Stimulated activated naive CD8-positive, alpha-beta T cell treated with anti-CD3 and anti-CD28 coated beads, Interleukin-15, amount 100 ng/mL, for 72 hours (primary cell): ENCODE data around the gene TLR9.

Source experiments
- ATAC-seq: fragments of 150-1000 bp; cut with Tn5 transposase; 2 replicates; pipeline ENCODE4 v1.10.0; 2021; ENCODE audit warnings: mild to moderate bottlenecking, moderate library complexity
- DNase-seq, 2 donors: peaks; one replicate each; pipeline ENCODE4 v3.0.0; 2021 to 2022
- H3K27ac Mint-ChIP-seq, 2 donors: one replicate each; pipeline ENCODE4 v1.8.0; 2022; ENCODE audit warnings: mild to moderate bottlenecking in 2 of 2, mixed read lengths in 2 of 2, moderate library complexity in 2 of 2
- H3K27me3 Mint-ChIP-seq: one replicate; pipeline ENCODE4 v1.8.0; 2022; ENCODE audit warnings: mixed read lengths
- H3K4me1 Mint-ChIP-seq: one replicate; pipeline ENCODE4 v1.8.0; 2022; ENCODE audit warnings: mild to moderate bottlenecking, mixed read lengths
- H3K4me3 Mint-ChIP-seq, 2 donors: one replicate each; pipeline ENCODE4 v1.8.0; 2022; ENCODE audit warnings: mild to moderate bottlenecking in 2 of 2, mixed read lengths in 2 of 2, moderate library complexity in 1 of 2
- H3K9me3 Mint-ChIP-seq, 2 donors: one replicate each; pipeline ENCODE4 v1.8.0; 2022; ENCODE audit warnings: mixed read lengths in 2 of 2

TLR9 gene

DNA sequence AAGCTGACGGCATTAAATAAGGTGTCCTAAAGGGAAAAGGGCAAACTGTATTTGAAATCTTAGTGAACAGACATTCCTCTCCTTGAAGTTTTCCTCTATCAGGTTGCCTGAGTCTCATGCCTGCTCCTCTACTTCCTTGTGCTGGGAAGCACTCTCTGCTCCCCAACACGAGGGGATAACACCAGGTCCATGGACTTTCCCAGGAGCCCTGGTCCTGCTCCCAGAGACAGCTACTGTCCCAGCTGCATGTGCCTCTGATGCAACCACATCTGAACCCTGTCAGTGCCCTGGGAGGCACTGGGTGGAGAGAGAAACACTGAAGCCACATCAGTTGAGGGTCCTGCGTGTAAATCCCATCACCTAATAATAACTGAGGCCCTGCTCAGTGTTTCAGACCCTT is 7.4 kb downstream of the TLR9 start:
- Mint-ChIP-seq H3K4me1 (peaks cover 67% of the 10 kb centered on the region), H3K27ac (peak overlapping the region; percentile 79 to 89), H3K4me3 (peak overlapping the region; percentile 73 to 77), H3K9me3 (no peaks in the 10 kb centered on the region), H3K27me3 (no peaks in the 10 kb centered on the region)
- DNase-seq, result no peak
- ATAC-seq, result no peak

DNA sequence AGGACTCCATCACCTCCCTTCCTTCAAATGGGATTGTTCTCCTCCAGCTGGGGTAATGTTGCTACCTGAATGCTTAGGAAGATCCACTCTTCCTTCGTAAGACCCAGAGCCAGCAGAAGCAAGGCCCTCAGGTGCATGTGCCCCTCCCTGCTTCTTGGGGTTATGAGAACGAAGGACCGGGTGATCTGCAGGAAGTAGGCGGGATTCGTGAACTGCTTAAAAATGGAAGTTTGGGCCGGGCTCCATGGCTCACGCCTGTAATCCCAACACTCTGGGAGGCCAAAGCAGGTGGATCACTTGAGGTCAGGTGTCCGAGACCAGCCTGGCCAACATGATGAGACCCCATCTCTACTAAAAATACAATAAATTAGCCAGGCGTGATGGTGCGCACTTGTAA is 8.0 kb downstream of the TLR9 start:
- Mint-ChIP-seq H3K4me3 (peak overlapping the region; percentile 73 to 77), H3K27ac (peak overlapping the region; percentile 79 to 89), H3K4me1 (peaks cover 60% of the 10 kb centered on the region), H3K9me3 (no peaks in the 10 kb centered on the region), H3K27me3 (no peaks in the 10 kb centered on the region)
- no peak for DNase-seq
- no peak for ATAC-seq

DNA sequence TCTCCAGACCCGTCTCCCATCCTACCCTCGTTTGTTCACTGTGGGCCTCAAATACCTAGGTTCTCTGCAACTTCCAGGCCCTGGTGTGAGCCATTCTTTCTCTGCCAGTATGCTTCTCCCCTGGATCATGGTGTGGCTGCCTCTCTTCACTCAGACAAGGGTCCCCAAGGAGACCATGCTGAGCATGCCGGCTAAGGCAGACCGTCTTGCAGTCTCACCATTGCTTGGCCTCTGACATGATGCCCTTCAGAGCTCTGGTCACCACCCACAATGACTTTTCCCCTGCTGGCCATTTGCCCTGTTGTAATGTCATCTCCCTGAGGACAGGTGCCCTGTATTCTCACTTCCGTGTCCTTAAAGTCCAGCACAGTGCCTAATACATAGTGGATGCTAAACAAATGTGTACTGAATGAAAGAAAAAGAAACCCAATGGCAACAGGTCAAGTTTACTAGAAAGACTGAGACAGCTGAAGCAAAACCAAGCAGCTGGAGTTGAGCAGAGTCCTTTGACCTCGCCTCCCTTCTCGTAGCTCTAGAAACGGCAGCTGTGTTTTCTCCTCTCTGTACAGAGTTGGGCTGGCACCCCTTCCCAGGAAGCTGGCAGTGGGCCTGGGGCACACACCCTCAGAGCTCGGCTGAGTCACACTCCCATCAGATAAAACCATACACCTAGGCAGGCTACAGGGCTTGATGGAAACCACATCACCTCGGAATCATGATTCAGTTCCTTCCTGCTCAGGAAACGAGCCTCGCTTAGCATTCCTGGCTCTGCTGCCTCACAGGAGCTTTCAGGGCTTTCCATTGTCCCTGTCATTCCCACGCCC is 8.6 kb downstream of the TLR9 start:
- DNase-seq (no peak), ATAC-seq (peak; percentile 44)
- Mint-ChIP-seq H3K4me1 (peaks cover 54% of the 10 kb centered on the region), H3K27me3 (no peaks in the 10 kb centered on the region), H3K9me3 (no peaks in the 10 kb centered on the region), H3K27ac (peak overlapping the region; percentile 75 to 89), H3K4me3 (peak overlapping the region; percentile 73 to 77)

DNA sequence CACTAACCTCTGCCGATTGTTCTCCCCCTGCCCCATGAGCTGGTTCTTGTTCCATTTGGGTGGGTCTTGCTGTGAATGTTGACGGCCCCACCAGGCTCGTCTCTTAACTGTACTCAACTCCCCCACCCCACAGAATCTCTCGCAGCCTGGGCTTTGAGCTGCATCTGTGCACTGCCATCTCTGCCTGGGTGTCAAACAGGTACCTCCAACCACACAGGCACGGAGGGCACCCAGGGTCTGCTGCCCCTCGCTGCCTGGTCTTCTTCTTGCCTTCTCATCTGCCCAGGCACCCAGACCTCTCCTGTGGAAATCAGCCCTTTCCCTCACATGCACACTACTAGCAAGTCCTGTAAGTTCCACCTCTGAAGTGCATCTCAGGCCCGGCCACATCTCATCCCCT is 10.1 kb downstream of the TLR9 start:
- no peak overlapping the region for H3K4me3 Mint-ChIP-seq
- DNase-seq (no peak), ATAC-seq (no peak)
- H3K9me3 Mint-ChIP-seq, result no peaks in the 10 kb centered on the region
- H3K27me3 Mint-ChIP-seq, result no peaks in the 10 kb centered on the region
- H3K4me1 Mint-ChIP-seq, result peaks cover 40% of the 10 kb centered on the region
- no peak overlapping the region for H3K27ac Mint-ChIP-seq

DNA sequence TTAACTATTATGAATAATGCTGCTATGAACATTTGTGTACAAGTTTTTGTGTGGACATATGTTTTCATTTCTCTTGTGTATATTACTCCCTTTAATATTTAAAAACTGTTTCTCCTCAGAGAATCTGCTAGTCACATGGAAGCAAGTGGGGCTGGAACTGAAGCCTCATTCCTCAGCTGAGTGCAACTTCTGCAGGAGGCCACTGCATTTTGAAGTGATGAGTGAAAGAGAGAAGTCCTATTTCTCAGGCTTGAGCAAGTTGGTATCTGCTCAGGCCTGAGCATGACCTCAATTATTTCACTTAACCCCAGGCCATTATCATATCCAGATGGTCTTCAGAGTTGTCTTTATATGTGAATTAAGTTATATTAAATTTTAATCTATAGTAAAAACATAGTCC is 11.5 kb downstream of the TLR9 start:
- Mint-ChIP-seq H3K27ac (no peak overlapping the region), H3K4me3 (no peak overlapping the region), H3K4me1 (peaks cover 26% of the 10 kb centered on the region), H3K27me3 (no peaks in the 10 kb centered on the region), H3K9me3 (no peaks in the 10 kb centered on the region)
- ATAC-seq (no peak), DNase-seq (no peak)

DNA sequence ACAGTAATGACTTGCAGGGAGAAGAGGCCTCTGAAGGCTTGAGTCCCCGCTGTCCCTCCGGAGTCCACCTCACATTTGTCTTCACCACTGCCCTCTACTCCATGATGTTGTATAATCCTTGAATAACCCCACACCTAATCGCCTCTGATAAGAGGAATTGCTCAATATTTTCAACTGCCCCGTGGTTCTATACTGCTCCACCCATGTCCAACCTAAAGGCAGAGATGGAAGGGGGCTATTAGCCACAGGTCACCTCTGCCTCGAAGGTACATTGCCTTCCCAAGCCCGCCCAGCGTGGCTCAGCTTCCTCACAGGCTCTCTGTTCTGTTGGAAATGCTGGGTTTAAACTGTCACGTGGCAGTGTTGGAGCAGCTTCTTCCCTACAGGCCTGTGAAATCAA is 12.4 kb downstream of the TLR9 start:
- ATAC-seq (no peak), DNase-seq (no peak)
- Mint-ChIP-seq H3K9me3 (no peaks in the 10 kb centered on the region), H3K4me1 (peaks cover 17% of the 10 kb centered on the region), H3K27me3 (no peaks in the 10 kb centered on the region), H3K27ac (no peak overlapping the region), H3K4me3 (no peak overlapping the region)

DNA sequence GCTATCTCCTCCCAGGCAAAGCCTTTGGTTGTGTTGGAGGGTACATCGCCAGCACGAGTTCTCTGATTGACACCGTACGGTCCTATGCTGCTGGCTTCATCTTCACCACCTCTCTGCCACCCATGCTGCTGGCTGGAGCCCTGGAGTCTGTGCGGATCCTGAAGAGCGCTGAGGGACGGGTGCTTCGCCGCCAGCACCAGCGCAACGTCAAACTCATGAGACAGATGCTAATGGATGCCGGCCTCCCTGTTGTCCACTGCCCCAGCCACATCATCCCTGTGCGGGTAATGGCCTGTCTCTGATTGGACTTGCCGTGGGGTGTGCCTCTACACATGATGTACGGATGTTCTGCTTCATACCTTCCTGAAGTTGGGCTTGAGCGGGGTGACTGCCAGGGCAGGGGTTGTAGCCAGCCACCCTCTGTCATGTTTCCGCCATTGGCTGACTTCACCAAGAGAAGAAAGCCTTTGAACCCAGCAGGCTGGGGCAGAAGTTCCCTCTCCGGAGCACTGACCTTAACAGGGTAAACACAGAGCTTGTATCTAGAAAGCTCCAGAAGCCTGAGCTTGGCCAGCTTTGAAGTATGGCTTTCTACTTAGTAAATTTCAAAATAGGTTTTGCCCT is 14.1 kb downstream of the TLR9 start:
- no peaks in the 10 kb centered on the region for H3K27me3 Mint-ChIP-seq
- H3K4me3 Mint-ChIP-seq, result no peak overlapping the region
- no peaks in the 10 kb centered on the region for H3K9me3 Mint-ChIP-seq
- no peak overlapping the region for H3K27ac Mint-ChIP-seq
- ATAC-seq, result no peak
- peaks cover under 1% of the 10 kb centered on the region for H3K4me1 Mint-ChIP-seq
- DNase-seq, result no peak

DNA sequence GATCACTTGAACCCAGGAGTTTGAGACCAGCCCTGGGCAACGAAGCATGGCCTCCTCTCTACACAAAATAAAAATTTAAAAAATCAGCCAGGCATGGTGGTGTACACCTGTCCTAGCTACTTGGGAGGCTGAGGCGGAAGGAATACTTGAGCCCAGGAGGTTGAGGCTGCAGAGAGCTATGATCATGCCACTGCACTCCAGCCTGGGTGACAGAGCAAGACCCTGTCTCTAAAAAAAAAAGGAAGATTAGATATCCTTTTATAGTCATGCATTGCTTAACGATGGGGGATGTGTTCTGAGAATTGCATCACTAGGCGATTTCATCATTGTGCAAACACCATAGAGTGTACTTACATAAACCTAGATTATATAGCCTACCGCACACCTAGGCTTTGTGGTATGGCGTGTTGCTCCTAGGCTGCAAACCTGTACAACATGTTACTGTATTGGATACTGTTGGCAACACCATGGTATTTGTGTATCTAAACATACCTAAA is 14.8 kb downstream of the TLR9 start:
- Mint-ChIP-seq H3K4me3 (no peak overlapping the region), H3K27ac (no peak overlapping the region), H3K9me3 (no peaks in the 10 kb centered on the region), H3K4me1 (no peaks in the 10 kb centered on the region), H3K27me3 (no peaks in the 10 kb centered on the region)
- DNase-seq (no peak), ATAC-seq (no peak)

DNA sequence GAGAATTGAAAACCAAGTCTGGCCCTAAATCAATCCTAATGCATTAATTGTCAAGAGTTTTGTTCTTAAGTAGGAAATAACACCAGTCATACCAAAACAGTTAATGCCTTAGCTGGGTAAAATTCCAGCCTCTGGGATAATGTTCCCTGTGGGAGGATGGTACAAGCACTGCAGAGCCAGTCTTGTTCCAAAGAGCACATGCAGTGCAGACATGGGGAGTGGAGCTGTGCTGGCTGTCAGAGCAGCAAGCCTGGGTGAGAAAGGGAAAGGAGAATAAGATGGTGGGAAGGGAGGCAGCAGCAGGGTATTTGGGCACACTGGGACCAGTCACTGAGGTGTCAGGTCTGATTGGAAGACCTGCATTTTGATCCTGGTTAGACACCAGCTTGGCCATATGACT is 15.4 kb downstream of the TLR9 start:
- no peak for ATAC-seq
- no peaks in the 10 kb centered on the region for H3K9me3 Mint-ChIP-seq

DNA sequence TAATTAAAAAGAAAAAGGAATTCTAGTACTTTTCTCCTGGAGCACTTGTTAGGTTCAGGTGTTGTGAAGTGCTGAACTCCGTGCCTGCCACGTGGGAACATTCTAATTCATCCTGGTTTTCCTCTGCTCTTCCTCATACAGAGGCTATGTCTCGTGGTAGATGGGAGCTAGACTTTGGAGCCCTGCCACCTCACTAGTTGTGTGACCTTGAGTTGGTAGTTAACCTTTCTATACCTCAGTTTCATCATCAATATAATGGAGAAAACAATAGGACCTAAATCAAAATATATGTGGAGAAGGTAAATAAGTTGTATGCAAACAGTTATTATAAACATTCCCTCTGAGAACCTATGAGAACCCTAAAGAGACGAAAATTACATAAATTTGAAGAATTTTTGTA is 16.9 kb downstream of the TLR9 start:
- no peaks in the 10 kb centered on the region for H3K27me3 Mint-ChIP-seq
- H3K9me3 Mint-ChIP-seq, result no peaks in the 10 kb centered on the region
- no peak overlapping the region for H3K4me3 Mint-ChIP-seq
- peaks cover 15% of the 10 kb centered on the region for H3K4me1 Mint-ChIP-seq
- DNase-seq (no peak), ATAC-seq (no peak)
- no peak overlapping the region for H3K27ac Mint-ChIP-seq

More for the DNA sequence above, 15.4 kb downstream of the TLR9 start:
- H3K27ac Mint-ChIP-seq, result peak overlapping the region in 1 of 2 donors; percentile 72
- DNase-seq, result no peak
- H3K4me1 Mint-ChIP-seq, result peaks cover 2% of the 10 kb centered on the region
- H3K27me3 Mint-ChIP-seq, result no peaks in the 10 kb centered on the region
- H3K4me3 Mint-ChIP-seq, result no peak overlapping the region

DNA sequence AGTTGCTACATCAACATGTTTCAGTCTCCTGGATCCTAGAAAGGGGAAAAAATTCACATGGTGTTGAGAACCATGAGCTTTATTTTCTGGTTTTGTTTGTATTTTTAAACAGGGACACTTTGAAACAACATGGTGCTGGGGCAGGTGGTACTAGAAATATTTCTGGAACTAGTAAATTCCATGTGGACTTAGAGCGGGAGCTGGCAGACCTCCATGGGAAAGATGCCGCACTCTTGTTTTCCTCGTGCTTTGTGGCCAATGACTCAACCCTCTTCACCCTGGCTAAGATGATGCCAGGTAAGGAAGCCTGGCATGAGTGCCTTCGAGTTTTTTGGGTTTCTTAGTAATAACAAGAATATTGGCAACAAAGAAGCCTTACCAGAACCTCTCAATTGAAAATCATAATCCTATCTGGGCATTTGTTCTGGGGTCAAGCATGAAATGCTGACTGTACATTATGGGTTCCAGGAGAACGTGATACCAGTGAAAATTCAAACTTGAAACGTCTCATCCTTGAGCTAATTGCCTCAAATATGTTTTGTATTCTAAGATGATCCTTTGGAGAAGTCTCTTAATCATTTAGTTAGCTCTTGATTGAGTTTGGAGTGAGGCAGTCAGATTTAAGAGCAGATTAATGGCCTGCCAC is 19.6 kb downstream of the TLR9 start:
- Mint-ChIP-seq H3K4me3 (no peak overlapping the region), H3K27ac (no peak overlapping the region), H3K4me1 (peaks cover 42% of the 10 kb centered on the region), H3K9me3 (no peaks in the 10 kb centered on the region), H3K27me3 (no peaks in the 10 kb centered on the region)
- no peak for DNase-seq
- ATAC-seq, result no peak

DNA sequence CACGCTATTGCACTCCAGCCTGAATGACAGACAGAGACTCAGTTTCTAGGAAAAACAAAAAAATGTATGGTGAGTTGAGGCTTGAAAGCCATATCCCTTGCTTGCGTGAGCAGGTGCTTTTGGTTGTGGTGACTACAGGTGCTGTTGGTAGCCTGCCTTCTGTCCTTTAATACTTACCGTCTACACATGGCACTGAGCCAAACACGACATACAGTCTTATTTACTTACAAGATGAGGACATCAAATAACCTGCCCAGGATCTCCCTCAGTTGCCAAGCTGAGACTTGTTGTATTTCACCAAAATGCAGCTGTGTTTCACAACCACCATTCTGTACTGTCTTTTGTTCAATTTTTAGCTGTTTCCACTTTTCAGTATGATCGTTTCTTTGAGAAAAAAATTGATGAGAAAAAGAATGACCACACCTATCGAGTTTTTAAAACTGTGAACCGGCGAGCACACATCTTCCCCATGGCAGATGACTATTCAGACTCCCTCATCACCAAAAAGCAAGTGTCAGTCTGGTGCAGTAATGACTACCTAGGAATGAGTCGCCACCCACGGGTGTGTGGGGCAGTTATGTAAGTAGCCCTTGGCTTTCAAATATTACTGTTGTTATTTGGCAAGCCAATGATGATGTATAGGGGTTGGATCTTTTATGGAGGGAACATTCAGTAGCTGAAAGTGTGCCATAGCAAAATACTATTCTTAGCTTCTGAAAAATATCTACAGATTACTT is 20.9 kb downstream of the TLR9 start:
- Mint-ChIP-seq H3K4me3 (no peak overlapping the region), H3K27me3 (no peaks in the 10 kb centered on the region), H3K4me1 (peaks cover 53% of the 10 kb centered on the region), H3K9me3 (no peaks in the 10 kb centered on the region), H3K27ac (no peak overlapping the region)
- DNase-seq, result no peak
- peak; percentile 74 for ATAC-seq

DNA sequence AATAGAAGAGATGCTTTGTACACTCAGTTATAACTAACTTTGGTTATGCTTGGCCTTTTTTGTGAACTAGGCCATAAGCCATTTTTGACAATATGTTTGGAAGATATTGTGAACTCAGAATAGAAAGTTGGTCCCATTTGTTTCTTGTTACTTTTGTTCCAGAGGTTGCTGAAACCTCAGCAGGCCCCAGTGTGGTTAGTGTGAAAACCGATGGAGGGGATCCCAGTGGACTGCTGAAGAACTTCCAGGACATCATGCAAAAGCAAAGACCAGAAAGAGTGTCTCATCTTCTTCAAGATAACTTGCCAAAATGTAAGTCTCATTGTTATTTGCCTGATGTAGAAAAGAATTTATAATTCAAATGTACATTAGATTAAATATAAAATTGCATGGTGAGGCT is 21.7 kb downstream of the TLR9 start:
- Mint-ChIP-seq H3K27me3 (no peaks in the 10 kb centered on the region), H3K27ac (no peak overlapping the region), H3K9me3 (no peaks in the 10 kb centered on the region), H3K4me1 (peaks cover 61% of the 10 kb centered on the region), H3K4me3 (no peak overlapping the region)
- ATAC-seq (no peak), DNase-seq (no peak)

DNA sequence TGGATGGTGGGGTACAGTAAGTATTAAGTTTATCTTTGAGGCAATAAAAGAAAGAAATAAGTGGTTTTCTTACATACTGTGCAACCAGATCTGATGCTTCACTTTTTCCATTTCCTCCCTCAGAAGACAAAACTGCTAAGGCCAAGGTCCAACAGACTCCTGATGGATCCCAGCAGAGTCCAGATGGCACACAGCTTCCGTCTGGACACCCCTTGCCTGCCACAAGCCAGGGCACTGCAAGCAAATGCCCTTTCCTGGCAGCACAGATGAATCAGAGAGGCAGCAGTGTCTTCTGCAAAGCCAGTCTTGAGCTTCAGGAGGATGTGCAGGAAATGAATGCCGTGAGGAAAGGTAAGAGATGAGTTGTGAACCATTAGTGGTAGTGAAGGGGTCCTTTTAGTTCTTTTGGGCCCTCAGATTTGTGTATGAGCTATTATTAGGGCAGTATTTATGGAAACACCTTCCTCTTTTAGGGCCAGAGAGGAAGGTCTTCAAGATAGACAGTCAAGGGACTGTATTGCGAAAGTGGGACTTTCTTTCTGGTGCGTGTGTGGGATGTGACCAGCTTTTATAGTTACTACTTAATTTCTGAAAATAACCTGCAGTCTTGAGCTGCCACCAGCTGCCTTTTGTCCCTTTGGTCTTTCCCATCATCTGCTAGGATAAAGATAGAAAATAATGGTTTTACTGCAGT is 22.9 kb downstream of the TLR9 start:
- Mint-ChIP-seq H3K4me1 (peaks cover 69% of the 10 kb centered on the region), H3K4me3 (no peak overlapping the region), H3K9me3 (no peaks in the 10 kb centered on the region), H3K27ac (no peak overlapping the region), H3K27me3 (no peaks in the 10 kb centered on the region)
- ATAC-seq (no peak), DNase-seq (no peak)
